NB4 (cell line): ENCODE measurements around the gene RGS1.

Experiments
- DNase-seq: peaks from one replicate; pipeline ENCODE4 v3.0.0; 2010; ENCODE audit warnings: low read depth
- H3K4me3 ChIP-seq: one replicate; pipeline ENCODE4 v1.5.1; 2011; ENCODE audit warnings: mild to moderate bottlenecking, low read depth, low read length, moderate library complexity
- MYC ChIP-seq: IDR thresholded peaks from 2 replicates; pipeline ENCODE4 v1.6.1; 2011; ENCODE audit warnings: low read depth, low read length
- POLR2A ChIP-seq: IDR thresholded peaks from 2 replicates; pipeline ENCODE4 v1.6.1; 2011; ENCODE audit warnings: mild to moderate bottlenecking; ENCODE audit not compliant: insufficient read length; ENCODE audit errors: extremely low read depth
- TF ChIP-seq, protein P1 (sequence below): IDR thresholded peaks from 2 replicates; pipeline ENCODE4 v1.6.1; 2011; ENCODE audit warnings: low read depth, low read length
- TF ChIP-seq, protein P2 (sequence below): IDR thresholded peaks from one replicate; pipeline ENCODE4 v1.5.1; 2012; ENCODE audit warnings: low read depth, low read length

Gene RGS1, protein sequence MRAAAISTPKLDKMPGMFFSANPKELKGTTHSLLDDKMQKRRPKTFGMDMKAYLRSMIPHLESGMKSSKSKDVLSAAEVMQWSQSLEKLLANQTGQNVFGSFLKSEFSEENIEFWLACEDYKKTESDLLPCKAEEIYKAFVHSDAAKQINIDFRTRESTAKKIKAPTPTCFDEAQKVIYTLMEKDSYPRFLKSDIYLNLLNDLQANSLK

DNA sequence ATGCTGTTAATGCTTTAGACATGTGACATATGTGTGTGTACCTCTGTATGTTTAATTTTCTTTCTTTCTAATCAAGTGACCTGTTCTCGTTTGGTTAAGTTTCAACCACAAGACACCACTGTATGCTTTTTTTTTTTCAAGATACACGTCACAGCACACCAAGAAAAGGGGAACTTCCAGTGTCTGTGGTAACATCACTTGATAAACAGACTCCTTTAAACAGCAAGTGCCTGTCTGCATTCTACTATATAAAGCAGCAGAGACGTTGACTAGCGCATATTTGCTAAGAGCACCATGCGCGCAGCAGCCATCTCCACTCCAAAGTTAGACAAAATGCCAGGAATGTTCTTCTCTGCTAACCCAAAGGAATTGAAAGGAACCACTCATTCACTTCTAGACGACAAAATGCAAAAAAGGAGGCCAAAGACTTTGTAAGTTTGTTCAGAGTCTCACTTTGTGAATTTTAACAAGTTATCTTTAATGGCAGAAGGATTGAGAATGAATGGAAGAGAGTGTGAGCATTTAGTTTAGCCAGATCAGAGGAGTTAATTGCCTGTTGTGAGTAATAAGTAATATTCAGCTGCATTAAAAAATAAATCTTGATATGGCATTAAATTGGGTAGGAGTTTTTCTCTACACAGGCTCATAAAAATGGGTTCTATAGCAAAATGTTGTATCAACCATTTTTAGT is at the start of gene RGS1:
RGS1 (plus strand) TSS at position 275 of the 691 bp plus-strand sequence; CDS start at position 295, 20 bp downstream.
- DNase-seq: peak; percentile 90
- peak within 1 kb of the TSS; percentile 59 for H3K4me3 ChIP-seq
- peak; percentile 77 for TF ChIP-seq MYC
- TF ChIP-seq, protein P1, sequence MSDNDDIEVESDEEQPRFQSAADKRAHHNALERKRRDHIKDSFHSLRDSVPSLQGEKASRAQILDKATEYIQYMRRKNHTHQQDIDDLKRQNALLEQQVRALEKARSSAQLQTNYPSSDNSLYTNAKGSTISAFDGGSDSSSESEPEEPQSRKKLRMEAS: peak; percentile 72; the same call in 1 of the 2 replicates
- peak; percentile 78 for TF ChIP-seq POLR2A
- TF ChIP-seq, protein P2, sequence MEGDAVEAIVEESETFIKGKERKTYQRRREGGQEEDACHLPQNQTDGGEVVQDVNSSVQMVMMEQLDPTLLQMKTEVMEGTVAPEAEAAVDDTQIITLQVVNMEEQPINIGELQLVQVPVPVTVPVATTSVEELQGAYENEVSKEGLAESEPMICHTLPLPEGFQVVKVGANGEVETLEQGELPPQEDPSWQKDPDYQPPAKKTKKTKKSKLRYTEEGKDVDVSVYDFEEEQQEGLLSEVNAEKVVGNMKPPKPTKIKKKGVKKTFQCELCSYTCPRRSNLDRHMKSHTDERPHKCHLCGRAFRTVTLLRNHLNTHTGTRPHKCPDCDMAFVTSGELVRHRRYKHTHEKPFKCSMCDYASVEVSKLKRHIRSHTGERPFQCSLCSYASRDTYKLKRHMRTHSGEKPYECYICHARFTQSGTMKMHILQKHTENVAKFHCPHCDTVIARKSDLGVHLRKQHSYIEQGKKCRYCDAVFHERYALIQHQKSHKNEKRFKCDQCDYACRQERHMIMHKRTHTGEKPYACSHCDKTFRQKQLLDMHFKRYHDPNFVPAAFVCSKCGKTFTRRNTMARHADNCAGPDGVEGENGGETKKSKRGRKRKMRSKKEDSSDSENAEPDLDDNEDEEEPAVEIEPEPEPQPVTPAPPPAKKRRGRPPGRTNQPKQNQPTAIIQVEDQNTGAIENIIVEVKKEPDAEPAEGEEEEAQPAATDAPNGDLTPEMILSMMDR: no peak

DNA sequence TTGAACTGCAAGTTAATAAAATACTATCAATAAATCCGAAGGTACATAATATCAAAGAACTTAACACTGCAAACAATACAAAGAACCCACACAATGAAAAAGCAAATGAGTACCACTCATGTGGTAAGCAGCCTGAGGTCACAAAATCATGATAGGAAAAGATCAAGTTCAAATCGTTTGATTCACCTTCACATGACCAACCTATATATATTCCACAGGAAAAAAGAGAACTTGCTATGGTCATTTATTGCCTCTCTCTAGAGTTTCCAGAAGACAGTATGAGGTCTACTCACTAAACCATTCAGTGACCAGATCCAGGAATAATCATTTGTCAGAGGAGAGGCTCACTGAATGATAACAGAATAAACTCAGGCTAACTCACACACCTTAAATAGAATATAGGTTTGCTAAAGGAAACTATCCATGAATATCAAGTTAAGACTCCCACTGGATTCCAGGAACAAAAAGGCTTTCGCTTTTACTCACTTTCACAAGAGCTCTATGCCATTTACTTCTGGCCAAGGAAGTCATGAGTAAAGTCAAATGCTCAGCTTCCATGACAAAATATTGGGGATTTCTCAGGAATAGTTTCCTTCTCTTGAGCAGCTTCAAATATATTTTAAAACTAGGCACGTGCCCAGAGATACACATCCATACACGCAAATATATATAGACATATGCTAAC is 48.3 kb upstream of the RGS1 start:
- no peak for TF ChIP-seq MYC
- TF ChIP-seq, protein P1: no peak
- DNase-seq: no peak
- H3K4me3 ChIP-seq: no peak overlapping the region

DNA sequence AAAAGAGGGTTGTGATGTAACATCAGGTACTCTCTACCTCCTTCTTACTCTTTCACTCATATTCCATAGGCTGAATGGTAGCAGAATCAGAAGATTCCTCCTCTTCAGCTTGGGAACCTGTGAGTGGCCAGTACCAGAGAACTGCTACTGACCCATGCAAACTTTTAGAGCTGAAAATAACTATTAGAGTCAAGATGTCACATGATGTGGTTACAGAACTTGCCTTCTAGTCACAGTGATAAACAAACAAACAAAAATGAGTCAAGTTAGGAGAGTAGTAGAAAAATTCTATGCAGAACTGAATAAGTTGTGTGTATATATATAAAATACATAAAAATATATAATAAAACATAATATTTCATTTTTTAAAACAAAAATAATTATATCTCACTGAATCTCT is 47.6 kb upstream of the RGS1 start:
- DNase-seq: no peak
- TF ChIP-seq, protein P1: no peak
- TF ChIP-seq POLR2A: no peak
- no peak for TF ChIP-seq MYC
- TF ChIP-seq, protein P2: no peak
- no peak overlapping the region for H3K4me3 ChIP-seq

DNA sequence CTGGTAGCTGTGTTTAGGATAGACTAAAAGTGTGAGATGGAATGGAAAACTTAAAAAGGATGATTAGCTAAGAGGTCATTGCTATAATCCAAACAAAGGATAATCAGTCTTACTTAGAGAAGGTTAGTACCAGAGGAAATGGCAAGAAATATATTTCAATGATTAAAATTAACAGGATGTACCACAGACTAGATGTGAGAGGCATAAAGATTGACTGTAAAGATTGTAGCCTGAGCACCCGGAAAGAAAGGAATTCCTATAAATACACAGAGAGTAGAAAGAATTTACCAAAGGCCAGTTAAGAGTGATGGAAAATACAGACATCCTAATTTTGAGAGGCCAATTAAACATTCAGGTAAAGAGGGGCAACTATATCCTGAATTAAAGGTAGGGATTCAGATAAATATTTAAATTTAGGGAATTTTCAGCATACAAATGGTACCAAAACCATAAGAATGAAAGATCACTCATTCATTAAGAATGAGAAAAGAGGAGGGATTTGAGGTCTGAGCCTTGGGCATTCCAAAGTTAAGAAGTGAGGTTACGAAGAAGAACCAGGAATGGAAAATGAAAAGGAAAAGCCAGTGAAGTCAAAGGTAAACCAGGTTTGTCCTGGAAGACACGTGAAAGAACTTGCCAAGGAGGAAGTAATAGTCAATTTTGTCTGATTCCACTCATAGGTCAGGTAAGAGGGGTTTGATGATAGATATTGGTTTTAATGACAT is 46.4 kb upstream of the RGS1 start:
- TF ChIP-seq MYC (no peak), POLR2A (no peak)
- TF ChIP-seq, protein P2: no peak
- TF ChIP-seq, protein P1: no peak
- no peak for DNase-seq
- H3K4me3 ChIP-seq: no peak overlapping the region

DNA sequence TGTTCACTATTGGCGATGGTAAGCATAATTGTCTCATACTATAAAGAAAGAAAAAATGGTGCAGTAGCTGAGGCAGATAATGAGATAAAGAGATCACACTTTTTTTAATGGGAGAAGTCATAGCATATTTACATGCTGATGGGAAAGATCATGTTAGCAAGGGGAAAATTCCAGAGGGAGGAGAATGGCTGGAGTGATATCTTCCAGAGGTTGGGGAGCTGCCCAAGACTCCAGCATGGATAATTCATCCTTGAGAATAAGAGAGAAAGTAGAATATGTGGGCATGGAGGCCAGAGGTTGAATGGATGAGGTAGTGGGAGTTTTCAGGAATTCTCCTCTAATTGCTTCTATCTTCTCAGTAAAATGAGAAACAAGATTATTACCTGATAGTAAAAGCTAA is 45.8 kb upstream of the RGS1 start:
- no peak overlapping the region for H3K4me3 ChIP-seq
- no peak for TF ChIP-seq POLR2A
- TF ChIP-seq, protein P2: no peak
- TF ChIP-seq, protein P1: no peak
- TF ChIP-seq MYC: no peak
- DNase-seq: no peak
